Measurements from ENCODE around the gene ASTE1. TPM values are rescaled to one million over a fixed set of nuclear protein-coding genes. Genes with fewer than 3 reads are reported as not detected.
"Not testable (repeated sequence)": the region's sequence is repeated elsewhere in the genome, so short reads cannot be mapped to it uniquely, and the experiment has no call there.

ASTE1 gene, protein sequence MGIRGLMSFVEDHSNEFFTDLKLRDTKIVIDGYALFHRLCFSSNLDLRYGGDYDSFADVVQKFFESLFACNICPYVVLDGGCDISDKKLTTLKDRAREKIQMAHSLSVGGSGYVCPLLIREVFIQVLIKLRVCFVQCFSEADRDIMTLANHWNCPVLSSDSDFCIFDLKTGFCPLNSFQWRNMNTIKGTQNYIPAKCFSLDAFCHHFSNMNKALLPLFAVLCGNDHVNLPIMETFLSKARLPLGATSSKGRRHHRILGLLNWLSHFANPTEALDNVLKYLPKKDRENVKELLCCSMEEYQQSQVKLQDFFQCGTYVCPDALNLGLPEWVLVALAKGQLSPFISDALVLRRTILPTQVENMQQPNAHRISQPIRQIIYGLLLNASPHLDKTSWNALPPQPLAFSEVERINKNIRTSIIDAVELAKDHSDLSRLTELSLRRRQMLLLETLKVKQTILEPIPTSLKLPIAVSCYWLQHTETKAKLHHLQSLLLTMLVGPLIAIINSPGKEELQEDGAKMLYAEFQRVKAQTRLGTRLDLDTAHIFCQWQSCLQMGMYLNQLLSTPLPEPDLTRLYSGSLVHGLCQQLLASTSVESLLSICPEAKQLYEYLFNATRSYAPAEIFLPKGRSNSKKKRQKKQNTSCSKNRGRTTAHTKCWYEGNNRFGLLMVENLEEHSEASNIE
- total RNA-seq = 10 to 100 TPM; 13.7 to 15.1 TPM

DNA sequence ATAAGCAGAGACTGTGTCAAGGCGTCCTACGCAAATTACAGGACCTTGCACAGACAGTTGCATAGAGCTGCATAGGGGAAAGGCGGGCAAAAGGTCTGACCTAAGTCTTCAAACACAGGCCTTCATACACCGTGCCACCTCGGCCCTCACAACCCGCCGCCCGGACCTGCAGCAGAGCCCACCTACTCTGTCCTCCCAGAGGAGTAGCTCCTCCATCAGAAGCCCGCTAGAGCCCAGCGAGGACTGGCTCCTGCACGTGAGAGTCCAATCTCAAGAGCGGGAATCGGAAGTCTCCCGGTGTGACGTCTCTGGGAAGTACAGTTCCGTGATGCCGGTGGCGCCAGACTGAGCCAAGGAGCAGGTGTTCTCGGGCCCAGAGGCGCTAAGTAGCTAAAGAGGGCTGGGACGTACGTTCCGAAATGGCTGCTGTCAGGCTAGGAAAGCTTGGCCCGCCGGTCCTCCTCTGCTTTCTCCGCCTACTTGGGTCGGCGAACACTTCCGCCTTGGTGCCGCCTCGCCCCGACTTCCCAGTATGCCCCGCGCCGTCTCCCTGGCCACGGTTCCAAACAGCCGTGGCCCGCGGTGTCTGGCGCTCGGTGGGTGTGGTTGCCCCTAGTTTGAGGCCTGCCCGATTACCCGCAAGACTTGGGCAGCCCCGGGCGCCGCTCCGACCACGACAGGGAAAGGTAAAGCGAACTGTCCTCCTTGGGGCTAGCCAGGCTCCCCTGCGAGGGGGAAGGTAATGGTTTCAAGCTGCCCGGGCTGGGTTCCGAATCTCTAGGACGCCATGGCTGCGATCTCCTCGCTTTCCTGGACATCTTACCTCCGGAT lies at the start of gene ASTE1, which contains the start of gene NEK11:
ASTE1 (minus strand) TSS at position 505 of the 831 bp plus-strand sequence. CDS start 1,519 bp downstream, outside the sequence.
NEK11 (plus strand) TSS at position 557 of the 831 bp plus-strand sequence. CDS start 2,832 bp downstream, outside the sequence.
- Mint-ChIP-seq H3K4me1 (peaks cover 47% of the 10 kb centered on the region), H3K36me3 (ENCODE audit: low read depth) (peaks cover 35% of the 10 kb centered on the region), H3K27ac (peak within 1 kb of the TSS; percentile 98), H3K27me3 (no peaks in the 10 kb centered on the region), H3K9me3 (peaks cover 9% of the 10 kb centered on the region), H3K4me3 (peak within 1 kb of the TSS; percentile 85)
- ChIA-PET CTCF (interaction anchor here (0.8 to 1.2 kb wide), 4 partner anchors 10 to 133 kb away, joined by 3 to 4 read pairs (median 3); partner anchors contain the start of gene ATP2C1), POLR2A (interaction anchor here (0.6 to 1.1 kb wide), 4 partner anchors 11 to 735 kb away, joined by 3 to 6 read pairs (median 4); no protein-coding TSS in a partner anchor)
- peak; percentile 94 for DNase-seq

DNA sequence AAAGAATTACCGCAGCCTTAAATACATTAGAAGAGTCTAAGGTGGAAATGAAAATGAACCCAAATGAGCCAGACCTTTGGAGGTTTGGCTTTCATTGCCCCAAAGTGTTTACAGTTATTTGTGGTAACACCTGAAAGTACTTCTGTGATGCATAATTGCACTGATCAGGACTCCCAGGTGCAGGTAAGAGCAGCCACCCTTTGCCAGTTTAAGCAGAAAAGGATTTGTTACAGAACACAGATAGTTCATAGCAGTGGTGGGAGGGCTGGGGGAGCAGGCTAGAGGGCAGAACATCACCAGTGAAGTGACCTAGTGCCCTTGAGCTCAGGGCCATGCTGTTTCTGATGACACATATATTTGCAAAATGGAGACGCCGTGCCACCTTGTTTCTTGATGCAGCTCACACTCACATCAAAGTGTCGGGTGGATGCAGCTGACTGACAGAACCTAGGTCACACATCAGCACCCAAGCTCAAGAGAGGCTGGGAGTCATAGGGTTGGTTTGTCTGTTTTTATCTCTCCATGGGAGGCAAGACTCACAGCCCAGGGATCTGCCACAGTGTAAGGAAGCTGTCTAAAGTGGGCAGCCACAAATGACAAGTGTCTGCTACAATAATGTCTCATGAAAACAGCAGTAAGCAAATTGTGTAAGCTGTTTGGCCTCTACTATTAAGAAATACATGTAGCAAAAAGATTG lies 49.2 kb upstream of the ASTE1 start:
- no peaks in the 10 kb centered on the region for H3K9me3 Mint-ChIP-seq
- ChIA-PET CTCF (interaction anchor here (1.0 kb wide), 1 partner anchor 40 kb away, joined by 3 read pairs; no protein-coding TSS in a partner anchor), POLR2A (no interaction called here)
- DNase-seq = no peak
- H3K4me3 Mint-ChIP-seq = no peak overlapping the region
- H3K27me3 Mint-ChIP-seq = peaks cover under 1% of the 10 kb centered on the region
- H3K27ac Mint-ChIP-seq = no peak overlapping the region
- H3K36me3 Mint-ChIP-seq (ENCODE audit: low read depth) = no peaks in the 10 kb centered on the region
- H3K4me1 Mint-ChIP-seq = peaks cover 5% of the 10 kb centered on the region

DNA sequence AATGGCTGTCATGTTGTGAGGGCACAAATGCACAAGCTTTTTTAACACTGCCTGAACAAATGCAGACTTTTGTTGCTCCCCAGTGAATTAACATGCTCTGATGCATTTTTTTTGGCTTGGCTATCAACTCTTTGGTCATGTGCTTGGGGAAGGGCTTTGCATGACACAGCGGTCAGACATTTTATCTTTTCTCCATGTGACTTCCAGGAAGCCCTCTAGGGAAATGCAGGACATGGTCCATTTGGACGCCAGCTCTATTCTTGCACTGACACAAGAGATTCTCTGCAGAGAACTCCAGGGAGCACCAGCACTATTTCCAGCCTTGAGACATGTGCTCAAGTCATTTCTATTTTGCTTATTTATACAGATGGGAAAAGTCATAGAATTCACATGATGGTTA lies 46.2 kb upstream of the ASTE1 start:
- ChIA-PET POLR2A (no interaction called here), CTCF (no interaction called here)
- no peak overlapping the region for H3K27ac Mint-ChIP-seq
- no peak for DNase-seq
- no peaks in the 10 kb centered on the region for H3K36me3 Mint-ChIP-seq (ENCODE audit: low read depth)
- H3K27me3 Mint-ChIP-seq = peaks cover 1% of the 10 kb centered on the region
- no peak overlapping the region for H3K4me3 Mint-ChIP-seq
- peaks cover 7% of the 10 kb centered on the region for H3K4me1 Mint-ChIP-seq
- H3K9me3 Mint-ChIP-seq = no peaks in the 10 kb centered on the region

DNA sequence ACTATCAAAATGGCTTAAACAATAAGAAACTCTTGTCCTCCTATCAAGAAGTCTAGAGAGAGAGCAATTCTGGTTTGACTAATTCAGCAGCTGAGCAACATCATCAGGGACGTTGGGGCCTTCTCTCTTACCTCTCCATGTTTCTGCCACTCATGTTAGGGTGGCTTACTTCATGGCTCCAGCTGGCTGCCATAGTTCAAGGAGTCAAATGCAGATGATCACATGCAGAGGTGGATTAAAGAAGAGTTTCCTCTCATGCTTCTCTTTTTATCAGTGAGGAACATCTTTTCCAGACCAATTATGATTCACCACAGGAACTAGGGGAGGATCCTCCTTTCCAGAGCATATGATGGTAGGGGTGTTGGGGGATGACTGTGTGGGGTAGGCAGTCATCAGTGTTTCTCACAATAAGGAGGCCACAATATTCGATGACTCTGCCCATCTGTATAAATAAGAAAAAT lies 45.5 kb upstream of the ASTE1 start:
- CTCF ChIA-PET = no interaction called here
- Mint-ChIP-seq H3K27me3 (peaks cover 1% of the 10 kb centered on the region), H3K4me1 (peaks cover 9% of the 10 kb centered on the region), H3K36me3 (ENCODE audit: low read depth) (no peaks in the 10 kb centered on the region), H3K9me3 (no peaks in the 10 kb centered on the region), H3K4me3 (no peak overlapping the region), H3K27ac (no peak overlapping the region)
- POLR2A ChIA-PET = no interaction called here
- DNase-seq = no peak

DNA sequence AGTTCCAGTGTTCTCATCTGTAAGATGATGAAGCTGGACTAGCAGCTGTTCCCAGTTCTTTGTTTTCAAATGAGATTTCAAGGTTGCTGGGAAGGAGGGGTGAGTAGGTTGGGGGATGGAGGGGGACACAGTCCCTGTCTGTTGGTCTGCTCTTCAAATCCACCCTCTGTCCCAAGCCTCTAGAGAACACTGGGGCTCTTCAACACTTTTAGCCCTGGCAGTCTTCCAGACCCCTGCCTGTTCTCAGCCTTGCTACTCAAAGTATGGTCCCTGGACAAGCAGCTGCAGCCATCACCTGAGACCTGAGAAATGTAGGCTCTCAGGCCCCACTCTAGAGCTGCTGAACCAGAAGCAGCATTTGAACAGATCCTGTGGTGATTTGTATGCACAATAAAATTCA lies 41.4 kb upstream of the ASTE1 start:
- Mint-ChIP-seq H3K27ac (no peak overlapping the region), H3K36me3 (ENCODE audit: low read depth) (no peaks in the 10 kb centered on the region), H3K4me3 (no peak overlapping the region), H3K27me3 (peaks cover 5% of the 10 kb centered on the region), H3K9me3 (no peaks in the 10 kb centered on the region), H3K4me1 (peaks cover 13% of the 10 kb centered on the region)
- DNase-seq = no peak
- ChIA-PET POLR2A (no interaction called here), CTCF (no interaction called here)

DNA sequence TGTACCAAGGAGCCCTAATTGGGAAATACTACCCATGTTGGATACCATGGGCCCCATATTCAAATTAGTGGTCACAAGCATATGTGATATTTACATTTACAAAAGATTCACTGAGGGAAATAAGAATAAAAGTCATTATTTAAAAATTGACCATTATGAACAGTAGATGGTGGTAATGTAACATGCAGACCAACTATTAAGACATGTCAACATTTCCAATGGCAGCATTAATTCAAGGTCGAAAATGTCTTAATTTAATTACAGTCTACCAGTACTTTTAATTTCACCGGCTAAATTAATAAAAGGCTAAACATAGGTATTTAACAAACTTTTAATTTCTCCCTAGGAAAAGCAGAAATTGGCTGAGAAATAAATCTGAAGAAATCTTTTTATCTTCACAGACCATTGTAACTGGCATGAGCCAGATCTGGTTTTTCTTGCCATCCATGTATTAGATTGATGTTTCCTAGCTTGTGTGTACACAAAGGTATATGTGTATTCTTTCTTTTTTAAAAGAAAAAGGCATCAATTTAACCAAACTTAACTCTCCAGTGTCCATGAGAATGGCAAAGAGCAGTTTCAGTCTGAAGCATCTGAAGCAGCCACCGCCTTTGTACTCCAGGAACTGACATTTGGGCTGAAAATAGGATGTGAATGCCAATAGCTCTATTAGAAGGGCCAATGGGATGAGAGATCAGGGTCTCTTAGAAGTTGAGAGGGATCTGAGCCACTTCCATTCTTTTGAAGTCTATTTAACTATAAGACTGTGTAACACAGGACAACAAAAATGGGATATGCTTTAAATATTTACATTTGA lies 26.6 kb upstream of the ASTE1 start:
- no peak overlapping the region for H3K27ac Mint-ChIP-seq
- ChIA-PET POLR2A (no interaction called here), CTCF (no interaction called here)
- no peaks in the 10 kb centered on the region for H3K36me3 Mint-ChIP-seq (ENCODE audit: low read depth)
- no peak for DNase-seq
- H3K9me3 Mint-ChIP-seq = no peaks in the 10 kb centered on the region
- H3K27me3 Mint-ChIP-seq = no peaks in the 10 kb centered on the region
- H3K4me3 Mint-ChIP-seq = no peak overlapping the region
- peaks cover 4% of the 10 kb centered on the region for H3K4me1 Mint-ChIP-seq

DNA sequence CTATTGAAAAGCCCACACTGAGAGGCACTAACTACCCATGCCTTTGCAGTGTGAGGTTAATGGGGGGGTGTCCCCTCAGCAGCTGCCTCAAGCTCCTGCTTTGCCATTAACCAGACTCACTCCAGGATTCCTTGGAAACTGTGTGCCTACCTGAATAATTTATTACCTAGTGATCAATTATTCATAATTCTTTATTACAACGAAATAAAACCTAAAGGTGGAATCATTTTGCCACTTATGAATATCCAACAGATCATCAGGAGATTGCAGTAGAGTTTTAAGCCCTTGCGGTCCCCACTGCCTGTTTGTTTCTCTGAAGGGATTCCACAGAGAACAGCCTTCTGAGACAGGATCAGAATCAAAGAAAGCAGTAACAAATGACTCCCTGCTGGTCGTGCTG lies 23.4 kb upstream of the ASTE1 start:
- DNase-seq = no peak
- CTCF ChIA-PET = no interaction called here
- H3K36me3 Mint-ChIP-seq (ENCODE audit: low read depth) = peaks cover 5% of the 10 kb centered on the region
- peaks cover 7% of the 10 kb centered on the region for H3K9me3 Mint-ChIP-seq
- no peak overlapping the region for H3K4me3 Mint-ChIP-seq
- no peak overlapping the region for H3K27ac Mint-ChIP-seq
- POLR2A ChIA-PET = no interaction called here
- peaks cover 9% of the 10 kb centered on the region for H3K4me1 Mint-ChIP-seq
- peaks cover 13% of the 10 kb centered on the region for H3K27me3 Mint-ChIP-seq

DNA sequence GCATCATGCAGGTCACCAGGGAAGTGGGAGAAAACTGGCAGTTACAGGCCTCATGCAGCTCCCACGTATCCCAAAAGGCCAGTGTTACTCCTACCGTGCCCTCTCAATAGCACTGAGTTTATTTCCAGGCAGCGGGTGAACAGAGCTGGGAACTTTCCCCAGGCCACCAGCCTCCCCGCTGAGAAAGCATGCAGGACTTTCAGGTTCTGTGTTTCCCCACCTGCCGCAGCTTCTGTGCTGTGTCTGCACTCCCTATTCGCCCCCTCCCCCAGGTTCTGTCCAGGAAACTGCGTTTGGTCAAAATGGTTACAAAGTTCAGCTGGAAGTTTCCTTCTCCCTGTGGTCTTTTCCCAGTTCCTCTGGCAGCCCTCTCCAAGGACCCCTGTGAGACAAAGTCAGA lies 21.4 kb upstream of the ASTE1 start:
- ChIA-PET CTCF (interaction anchor here (1.0 to 1.3 kb wide), 2 partner anchors 16 to 24 kb away, joined by 3 read pairs; no protein-coding TSS in a partner anchor), POLR2A (no interaction called here)
- H3K4me1 Mint-ChIP-seq = peaks cover 18% of the 10 kb centered on the region
- H3K36me3 Mint-ChIP-seq (ENCODE audit: low read depth) = peaks cover 24% of the 10 kb centered on the region
- DNase-seq = no peak
- peaks cover 26% of the 10 kb centered on the region for H3K9me3 Mint-ChIP-seq
- H3K4me3 Mint-ChIP-seq = no peak overlapping the region
- no peak overlapping the region for H3K27ac Mint-ChIP-seq
- peaks cover 21% of the 10 kb centered on the region for H3K27me3 Mint-ChIP-seq

DNA sequence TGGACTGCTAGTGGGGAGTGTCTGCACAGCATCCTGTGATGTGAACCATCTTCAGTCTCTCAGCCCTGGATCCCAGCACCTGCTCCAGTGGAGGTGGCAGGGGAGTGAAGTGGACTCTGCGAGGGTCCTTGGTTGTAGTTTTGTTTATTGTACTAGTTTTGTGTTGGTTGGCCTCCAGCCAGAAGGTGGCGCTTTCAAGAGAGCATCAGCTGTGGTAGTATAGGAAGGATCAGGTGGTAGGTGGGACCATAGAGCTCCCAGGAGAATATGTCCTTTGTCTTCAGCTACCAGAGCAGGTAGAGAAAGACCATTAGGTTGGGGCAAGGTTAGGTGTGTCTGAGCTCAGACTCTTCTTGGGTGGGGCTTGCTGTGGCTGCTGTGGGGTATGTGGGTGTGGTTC lies 21.0 kb upstream of the ASTE1 start:
- Mint-ChIP-seq H3K27me3 (peaks cover 21% of the 10 kb centered on the region), H3K4me3 (no peak overlapping the region), H3K27ac (no peak overlapping the region), H3K9me3 (peaks cover 26% of the 10 kb centered on the region), H3K36me3 (ENCODE audit: low read depth) (peaks cover 29% of the 10 kb centered on the region), H3K4me1 (peaks cover 22% of the 10 kb centered on the region)
- DNase-seq = no peak
- CTCF ChIA-PET = interaction anchor here (1.3 kb wide), 1 partner anchor 23 kb away, joined by 3 read pairs; no protein-coding TSS in a partner anchor
- POLR2A ChIA-PET = no interaction called here

DNA sequence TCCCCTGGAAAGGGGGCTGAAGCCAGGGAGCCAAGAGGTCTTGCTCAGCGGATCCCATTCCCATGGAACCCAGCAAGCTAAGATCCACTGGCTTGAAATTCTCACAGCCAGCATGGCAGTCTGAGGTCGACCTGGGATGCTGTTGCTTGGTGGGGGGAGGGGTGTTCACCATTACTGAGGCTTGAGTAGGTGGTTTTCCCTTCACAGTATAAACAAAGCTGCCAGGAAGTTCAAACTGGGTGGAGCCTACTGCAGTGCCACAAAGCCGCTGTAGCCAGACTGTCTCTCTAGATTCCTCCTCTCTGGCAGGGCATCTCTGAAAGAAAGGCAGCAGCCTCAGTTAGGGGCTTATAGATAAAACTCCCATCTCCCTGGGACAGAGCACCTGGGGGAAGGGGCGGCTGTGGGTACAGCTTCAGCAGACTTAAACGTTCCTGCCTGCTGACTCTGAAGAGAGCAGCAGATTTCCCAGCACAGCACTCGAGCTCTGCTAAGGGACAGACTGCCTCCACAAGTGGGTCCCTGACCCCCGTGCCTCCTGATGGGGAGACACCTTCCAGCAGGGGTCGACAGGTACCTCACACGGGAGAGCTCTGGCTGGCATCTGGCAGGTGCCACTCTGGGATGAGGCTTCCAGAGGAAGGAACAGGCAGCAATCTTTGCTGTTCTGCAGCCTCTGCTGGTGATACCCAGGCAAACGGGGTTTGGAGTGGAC lies 15.8 kb upstream of the ASTE1 start:
- H3K4me1 Mint-ChIP-seq = peaks cover 38% of the 10 kb centered on the region
- CTCF ChIA-PET = interaction anchor here (1.2 to 1.7 kb wide), 2 partner anchors 9 to 20 kb away, joined by 3 to 4 read pairs; no protein-coding TSS in a partner anchor
- POLR2A ChIA-PET, H3K4me3 Mint-ChIP-seq: not testable (repeated sequence)
- peaks cover 30% of the 10 kb centered on the region for H3K9me3 Mint-ChIP-seq
- peak; percentile 70 for DNase-seq
- H3K36me3 Mint-ChIP-seq (ENCODE audit: low read depth) = peaks cover 33% of the 10 kb centered on the region
- H3K27me3 Mint-ChIP-seq = peaks cover 21% of the 10 kb centered on the region
- H3K27ac Mint-ChIP-seq = peak overlapping the region; percentile 88

DNA sequence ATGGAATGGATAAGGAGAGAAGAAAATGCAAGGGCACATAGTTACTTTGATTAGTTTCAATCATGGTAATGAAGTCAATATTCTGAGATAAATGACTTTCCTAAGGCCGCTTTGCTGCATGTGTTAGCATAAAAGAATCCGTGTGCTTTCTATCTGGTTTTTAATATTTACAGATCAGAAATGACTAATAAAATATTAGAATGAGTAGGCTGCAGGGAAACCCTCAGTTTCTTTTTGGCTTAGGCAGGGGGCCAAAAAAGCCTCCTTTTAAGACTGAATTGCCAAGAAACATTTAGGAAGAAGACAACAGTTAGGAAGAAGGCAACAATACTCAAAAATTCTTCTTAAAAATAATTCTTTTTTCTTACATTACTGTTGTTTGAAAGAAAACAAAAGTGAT lies 11.7 kb upstream of the ASTE1 start:
- DNase-seq = no peak
- H3K4me1 Mint-ChIP-seq = peaks cover 28% of the 10 kb centered on the region
- H3K27ac Mint-ChIP-seq = no peak overlapping the region
- H3K36me3 Mint-ChIP-seq (ENCODE audit: low read depth) = peaks cover 12% of the 10 kb centered on the region
- peaks cover 7% of the 10 kb centered on the region for H3K9me3 Mint-ChIP-seq
- ChIA-PET POLR2A (no interaction called here), CTCF (interaction anchor here (0.8 kb wide), 1 partner anchor 8 kb away, joined by 3 read pairs; no protein-coding TSS in a partner anchor)
- no peaks in the 10 kb centered on the region for H3K27me3 Mint-ChIP-seq
- no peak overlapping the region for H3K4me3 Mint-ChIP-seq
